Measurements from ENCODE around the gene RBM47.
A peak's percentile ranks its signal among the peaks of the same experiment; 100 is the strongest.

RBM47 gene

GRCh38 chr4:40662962-40663604 is 33.4 kb upstream of the RBM47 start:
- TF ChIP-seq CTCF (IDR thresholded peaks at IDR 0.05; ENCODE audit: low read depth, low read length, missing control alignments), result no peak
- peak overlapping the region; percentile 10; the same call in 1 of the 2 replicates for H3K4me3 ChIP-seq (ENCODE audit: low read depth, low read length)
- DNase-seq (ENCODE audit: low read depth), result peak; percentile 72

GRCh38 chr4:40661803-40662202 is 32.1 kb upstream of the RBM47 start:
- TF ChIP-seq CTCF (IDR thresholded peaks at IDR 0.05; ENCODE audit: low read depth, low read length, missing control alignments), result no peak
- no peak overlapping the region for H3K4me3 ChIP-seq (ENCODE audit: low read depth, low read length)
- DNase-seq (ENCODE audit: low read depth), result no peak

- peak; percentile 84 for DNase-seq (ENCODE audit: low read depth)
- peak overlapping the region; percentile 33 for H3K4me3 ChIP-seq (ENCODE audit: low read depth, low read length)
- no peak for TF ChIP-seq CTCF (IDR thresholded peaks at IDR 0.05; ENCODE audit: low read depth, low read length, missing control alignments)
These were observed 26.7 kb upstream of the RBM47 start for GRCh38 chr4:40656201-40656863.

- H3K4me3 ChIP-seq (ENCODE audit: low read depth, low read length), result no peak overlapping the region
- no peak for DNase-seq (ENCODE audit: low read depth)
- no peak for TF ChIP-seq CTCF (IDR thresholded peaks at IDR 0.05; ENCODE audit: low read depth, low read length, missing control alignments)
These were observed 21.6 kb upstream of the RBM47 start for GRCh38 chr4:40651280-40651679.

GRCh38 chr4:40649321-40649720 is 19.7 kb upstream of the RBM47 start:
- no peak for DNase-seq (ENCODE audit: low read depth)
- no peak for TF ChIP-seq CTCF (IDR thresholded peaks at IDR 0.05; ENCODE audit: low read depth, low read length, missing control alignments)
- no peak overlapping the region for H3K4me3 ChIP-seq (ENCODE audit: low read depth, low read length)

- no peak for TF ChIP-seq CTCF (IDR thresholded peaks at IDR 0.05; ENCODE audit: low read depth, low read length, missing control alignments)
- no peak overlapping the region for H3K4me3 ChIP-seq (ENCODE audit: low read depth, low read length)
- DNase-seq (ENCODE audit: low read depth), result no peak
These were observed 19.1 kb upstream of the RBM47 start for GRCh38 chr4:40648742-40649281.

Data from GM12864 (cell line).